Neural cell (in vitro differentiated cells): ENCODE data around the gene DNER. TPM values are rescaled to one million over a fixed set of nuclear protein-coding genes. Genes with fewer than 3 reads are reported as not detected.

Experiments used
- H2AFZ ChIP-seq: fragments of 200-600, 300-800 bp; sonication (generic), shearing (Covaris generic); 2 replicates; pipeline ENCODE4 v1.6.0; 2014; ENCODE audit warnings: low read depth, mild to moderate bottlenecking, antibody characterized with exemption, low read length, moderate library complexity
- H3F3A ChIP-seq: fragments of 200-600 bp; shearing (Covaris generic); 2 replicates; pipeline ENCODE4 v1.6.1; 2016; ENCODE audit warnings: mild to moderate bottlenecking, moderate library complexity, mixed read lengths, antibody characterized with exemption, low read length; ENCODE audit not compliant: insufficient read depth, poor library complexity, severe bottlenecking
- H3K27ac ChIP-seq: fragments of 200-600, 300-800 bp; sonication (generic), shearing (Covaris generic); 2 replicates; pipeline ENCODE4 v1.5.1; 2014; ENCODE audit warnings: mild to moderate bottlenecking, low read length, moderate library complexity
- H3K27me3 ChIP-seq: fragments of 300-800, 200-600 bp; sonication (generic), shearing (Covaris generic); 2 replicates; pipeline ENCODE4 v1.6.0; 2014; ENCODE audit warnings: mild to moderate bottlenecking, low read depth, low read length, moderate library complexity; ENCODE audit not compliant: insufficient read depth
- H3K36me3 ChIP-seq: fragments of 300-800, 200-600 bp; sonication (generic), shearing (Covaris generic); 2 replicates; pipeline ENCODE4 v1.5.1; 2014; ENCODE audit warnings: mild to moderate bottlenecking, antibody characterized with exemption, low read length, moderate library complexity; ENCODE audit not compliant: insufficient read depth
- H3K4me2 ChIP-seq: fragments of 300-800, 200-600 bp; sonication (generic), shearing (Covaris generic); 2 replicates; pipeline ENCODE4 v1.6.0; 2014; ENCODE audit warnings: mild to moderate bottlenecking, low read length
- H3K4me3 ChIP-seq: fragments of 300-800, 200-600 bp; sonication (generic), shearing (Covaris generic); 2 replicates; pipeline ENCODE4 v1.5.1; 2014; ENCODE audit warnings: mild to moderate bottlenecking, low read length, moderate library complexity
- H3K79me2 ChIP-seq: fragments of 200-600 bp; shearing (Covaris generic); replicated peaks from 2 replicates; pipeline ENCODE4 v1.6.0; 2014; ENCODE audit warnings: mild to moderate bottlenecking, low read length, moderate library complexity; ENCODE audit not compliant: insufficient read depth
- H3K9ac ChIP-seq: fragments of 300-800, 200-600 bp; sonication (generic), shearing (Covaris generic); 2 replicates; pipeline ENCODE4 v1.6.1; 2016; ENCODE audit warnings: mild to moderate bottlenecking, low read length, mixed read lengths
- H3K9me2 ChIP-seq: fragments of 200-600 bp; shearing (Covaris generic); 2 replicates; pipeline ENCODE4 v1.6.1; 2016; ENCODE audit warnings: mild to moderate bottlenecking, low read length, mixed read lengths; ENCODE audit not compliant: insufficient read depth
- H3K9me3 ChIP-seq: fragments of 200-600, 300-800 bp; sonication (generic), shearing (Covaris generic); 2 replicates; pipeline ENCODE4 v1.6.1; 2016; ENCODE audit warnings: mild to moderate bottlenecking, mixed run types, low read length, moderate library complexity, mixed read lengths
- H4K20me1 ChIP-seq: fragments of 200-600 bp; shearing (Covaris generic); 2 replicates; pipeline ENCODE4 v1.6.1; 2016; ENCODE audit warnings: mild to moderate bottlenecking, mixed run types; ENCODE audit not compliant: insufficient read depth
- EP300 ChIP-seq: fragments of 450-650 bp; conservative IDR thresholded peaks from 2 replicates; pipeline ENCODE4 v1.6.1; 2014; ENCODE audit warnings: antibody characterized with exemption, mild to moderate bottlenecking, moderate library complexity; ENCODE audit not compliant: poor library complexity, severe bottlenecking
- EZH2 ChIP-seq: fragments of 200-600, 300-800 bp; shearing (Covaris generic), sonication (generic); IDR thresholded peaks from 2 replicates; pipeline ENCODE4 v1.6.1; 2014; ENCODE audit warnings: antibody characterized with exemption, low read length, borderline replicate concordance, mild to moderate bottlenecking; ENCODE audit not compliant: insufficient read depth, poor library complexity, severe bottlenecking
- MXI1 ChIP-seq: fragments of 450-650 bp; conservative IDR thresholded peaks from 2 replicates; pipeline ENCODE4 v1.6.1; 2014; ENCODE audit warnings: antibody characterized with exemption, mild to moderate bottlenecking; ENCODE audit not compliant: poor library complexity, severe bottlenecking
- POLR2AphosphoS5 ChIP-seq: IDR thresholded peaks from 2 replicates; pipeline ENCODE4 v1.6.1; 2012
- RAD21 ChIP-seq: fragments of 450-650 bp; conservative IDR thresholded peaks from 2 replicates; pipeline ENCODE4 v1.6.1; 2014; ENCODE audit warnings: antibody characterized with exemption, mild to moderate bottlenecking, moderate library complexity
- SMC3 ChIP-seq: fragments of 450-650 bp; conservative IDR thresholded peaks from 2 replicates; pipeline ENCODE4 v1.6.1; 2014; ENCODE audit warnings: antibody characterized with exemption, mild to moderate bottlenecking, moderate library complexity; ENCODE audit not compliant: poor library complexity
- TAF1 ChIP-seq: IDR thresholded peaks from 2 replicates; pipeline ENCODE4 v1.6.1; 2012; ENCODE audit warnings: low read depth
- polyA plus RNA-seq: library from polyadenylated mRNA; depleted of rRNA; stranded (reverse); fragments of >200 nt; gene quantifications from 2 replicates; pipeline ENCODE4 v1.2.3, GENCODE V29; 2014
- TF ChIP-seq, protein P1 (sequence below): fragments of 450-650 bp; IDR thresholded peaks from 2 replicates; pipeline ENCODE4 v1.5.1; 2014; ENCODE audit warnings: antibody characterized with exemption, mild to moderate bottlenecking, moderate library complexity; ENCODE audit not compliant: poor library complexity, severe bottlenecking
- TF ChIP-seq, protein P2 (sequence below): IDR thresholded peaks from 2 replicates; pipeline ENCODE4 v1.6.1; 2012; ENCODE audit warnings: borderline replicate concordance

DNER gene
- polyA plus RNA-seq, 1 donor from 2014 or later = 310 TPM

DNA sequence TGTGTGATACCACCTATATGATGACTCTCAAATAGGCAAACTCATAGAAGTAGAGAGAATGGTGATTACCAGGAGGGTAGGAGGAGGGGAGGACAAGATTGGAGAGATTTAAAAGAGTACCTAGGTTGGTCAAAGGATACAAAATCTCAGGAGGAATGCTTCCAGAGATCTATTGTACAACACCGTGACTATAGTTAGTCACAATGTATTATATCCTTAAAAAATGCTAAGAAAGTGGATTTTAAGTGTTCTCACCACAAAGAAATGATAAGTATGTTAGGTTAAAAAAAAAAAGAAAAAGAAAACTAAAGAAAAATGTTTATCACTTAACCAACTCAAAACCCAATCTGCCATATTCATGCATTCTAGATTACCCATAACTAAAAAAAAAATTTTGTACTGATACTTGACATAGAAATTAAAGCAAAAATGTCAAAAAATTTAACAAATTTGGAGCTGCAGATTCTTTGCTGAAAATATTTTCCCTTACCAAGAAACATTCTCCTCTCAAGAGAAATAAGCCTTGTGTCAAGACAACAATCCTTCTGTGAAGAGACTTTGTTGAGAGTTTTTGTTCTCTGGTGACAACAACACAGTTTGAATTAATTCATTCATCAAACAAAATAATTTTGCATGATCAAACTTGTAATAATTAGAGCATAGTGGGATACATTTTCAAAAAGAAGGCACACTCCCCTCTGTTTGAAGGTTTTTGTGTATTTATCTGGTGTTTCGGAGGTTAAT lies 213.1 kb downstream of the DNER start:
- Histone ChIP-seq H3K36me3 (no peaks in the 10 kb centered on the region), H3K79me2 (no peaks in the 10 kb centered on the region), H3K27ac (no peak overlapping the region), H3K9me2 (no peaks in the 10 kb centered on the region), H3K27me3 (no peaks in the 10 kb centered on the region), H4K20me1 (no peaks in the 10 kb centered on the region), H3K4me3 (no peak overlapping the region), H3F3A (no peaks in the 10 kb centered on the region), H3K9ac (no peak overlapping the region), H2AFZ (no peak overlapping the region), H3K4me2 (no peak overlapping the region), H3K9me3 (no peaks in the 10 kb centered on the region)
- TF ChIP-seq, protein P1, sequence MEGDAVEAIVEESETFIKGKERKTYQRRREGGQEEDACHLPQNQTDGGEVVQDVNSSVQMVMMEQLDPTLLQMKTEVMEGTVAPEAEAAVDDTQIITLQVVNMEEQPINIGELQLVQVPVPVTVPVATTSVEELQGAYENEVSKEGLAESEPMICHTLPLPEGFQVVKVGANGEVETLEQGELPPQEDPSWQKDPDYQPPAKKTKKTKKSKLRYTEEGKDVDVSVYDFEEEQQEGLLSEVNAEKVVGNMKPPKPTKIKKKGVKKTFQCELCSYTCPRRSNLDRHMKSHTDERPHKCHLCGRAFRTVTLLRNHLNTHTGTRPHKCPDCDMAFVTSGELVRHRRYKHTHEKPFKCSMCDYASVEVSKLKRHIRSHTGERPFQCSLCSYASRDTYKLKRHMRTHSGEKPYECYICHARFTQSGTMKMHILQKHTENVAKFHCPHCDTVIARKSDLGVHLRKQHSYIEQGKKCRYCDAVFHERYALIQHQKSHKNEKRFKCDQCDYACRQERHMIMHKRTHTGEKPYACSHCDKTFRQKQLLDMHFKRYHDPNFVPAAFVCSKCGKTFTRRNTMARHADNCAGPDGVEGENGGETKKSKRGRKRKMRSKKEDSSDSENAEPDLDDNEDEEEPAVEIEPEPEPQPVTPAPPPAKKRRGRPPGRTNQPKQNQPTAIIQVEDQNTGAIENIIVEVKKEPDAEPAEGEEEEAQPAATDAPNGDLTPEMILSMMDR = no peak
- TF ChIP-seq SMC3 (no peak), POLR2AphosphoS5 (no peak), RAD21 (no peak), EZH2 (no peak), MXI1 (no peak), EP300 (no peak)
- TF ChIP-seq, protein P2, sequence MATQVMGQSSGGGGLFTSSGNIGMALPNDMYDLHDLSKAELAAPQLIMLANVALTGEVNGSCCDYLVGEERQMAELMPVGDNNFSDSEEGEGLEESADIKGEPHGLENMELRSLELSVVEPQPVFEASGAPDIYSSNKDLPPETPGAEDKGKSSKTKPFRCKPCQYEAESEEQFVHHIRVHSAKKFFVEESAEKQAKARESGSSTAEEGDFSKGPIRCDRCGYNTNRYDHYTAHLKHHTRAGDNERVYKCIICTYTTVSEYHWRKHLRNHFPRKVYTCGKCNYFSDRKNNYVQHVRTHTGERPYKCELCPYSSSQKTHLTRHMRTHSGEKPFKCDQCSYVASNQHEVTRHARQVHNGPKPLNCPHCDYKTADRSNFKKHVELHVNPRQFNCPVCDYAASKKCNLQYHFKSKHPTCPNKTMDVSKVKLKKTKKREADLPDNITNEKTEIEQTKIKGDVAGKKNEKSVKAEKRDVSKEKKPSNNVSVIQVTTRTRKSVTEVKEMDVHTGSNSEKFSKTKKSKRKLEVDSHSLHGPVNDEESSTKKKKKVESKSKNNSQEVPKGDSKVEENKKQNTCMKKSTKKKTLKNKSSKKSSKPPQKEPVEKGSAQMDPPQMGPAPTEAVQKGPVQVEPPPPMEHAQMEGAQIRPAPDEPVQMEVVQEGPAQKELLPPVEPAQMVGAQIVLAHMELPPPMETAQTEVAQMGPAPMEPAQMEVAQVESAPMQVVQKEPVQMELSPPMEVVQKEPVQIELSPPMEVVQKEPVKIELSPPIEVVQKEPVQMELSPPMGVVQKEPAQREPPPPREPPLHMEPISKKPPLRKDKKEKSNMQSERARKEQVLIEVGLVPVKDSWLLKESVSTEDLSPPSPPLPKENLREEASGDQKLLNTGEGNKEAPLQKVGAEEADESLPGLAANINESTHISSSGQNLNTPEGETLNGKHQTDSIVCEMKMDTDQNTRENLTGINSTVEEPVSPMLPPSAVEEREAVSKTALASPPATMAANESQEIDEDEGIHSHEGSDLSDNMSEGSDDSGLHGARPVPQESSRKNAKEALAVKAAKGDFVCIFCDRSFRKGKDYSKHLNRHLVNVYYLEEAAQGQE = no peak

DNA sequence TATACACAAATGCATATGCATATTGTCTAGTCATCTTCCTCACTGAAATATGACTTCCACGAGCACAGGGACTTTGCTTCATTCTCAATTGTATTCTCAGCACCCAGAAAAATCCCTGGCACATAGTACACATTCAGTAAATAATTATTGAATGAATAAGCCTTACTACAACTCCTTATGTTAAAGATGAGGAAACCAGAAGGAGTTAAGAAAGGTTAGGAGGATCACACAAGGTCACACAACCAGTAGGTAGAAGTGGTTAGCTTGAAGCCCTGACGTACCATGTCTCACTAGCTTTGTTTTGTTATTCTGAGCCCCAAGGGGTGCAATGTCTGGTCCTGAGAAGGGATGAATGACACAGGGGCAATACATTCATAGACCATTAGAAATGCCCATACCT lies 222.3 kb downstream of the DNER start:
- Histone ChIP-seq H4K20me1 (no peaks in the 10 kb centered on the region), H2AFZ (no peak overlapping the region), H3K4me3 (no peak overlapping the region), H3K27me3 (no peaks in the 10 kb centered on the region), H3K9ac (no peak overlapping the region), H3K9me3 (peaks cover 6% of the 10 kb centered on the region), H3K36me3 (peaks cover 4% of the 10 kb centered on the region), H3K27ac (no peak overlapping the region), H3K9me2 (no peaks in the 10 kb centered on the region), H3F3A (no peaks in the 10 kb centered on the region), H3K4me2 (no peak overlapping the region), H3K79me2 (no peaks in the 10 kb centered on the region)
- no peak for TF ChIP-seq EP300
- TF ChIP-seq SMC3 = no peak
- TF ChIP-seq, protein P1 = no peak
- TF ChIP-seq, protein P2 = no peak
- no peak for TF ChIP-seq MXI1
- no peak for TF ChIP-seq EZH2
- no peak for TF ChIP-seq POLR2AphosphoS5
- TF ChIP-seq RAD21 = no peak
- TF ChIP-seq TAF1 = no peak
